Endothelial cell of umbilical vein (primary cell): Measurements from ENCODE around the gene DCPS. TPM values are rescaled to one million over a fixed set of nuclear protein-coding genes. Genes with fewer than 3 reads are reported as not detected.

Experiments
- BruUV-seq: library from RNA; stranded (reverse); fragments of 400-500 nt; replicated peaks from 2 replicates; lab custom pipeline; 2021; lab: Mats Ljungman, UMichigan
- CTCF ChIA-PET: fragments of 300-600, 350-600 bp; sonication (Branson Sonifier 250); formaldehyde crosslinking; loops from one replicate; lab custom pipeline; 2021; ENCODE audit warnings: antibody characterized with exemption, inconsistent platforms; lab: Charles Lee
- POLR2A ChIA-PET: fragments of 300-600, 350-600 bp; sonication (Branson Sonifier 250); formaldehyde crosslinking; loops from one replicate; lab custom pipeline; 2021; ENCODE audit warnings: antibody characterized with exemption, inconsistent platforms; lab: Charles Lee
- DNase-seq: peaks from one replicate; pipeline ENCODE4 v3.0.0-alpha.2; 2011; ENCODE audit warnings: low read depth, low spot score
- FAIRE-seq: peaks from 2 replicates; lab custom pipeline; 2011; peaks lifted over from hg19 to GRCh38; lab: Jason Lieb, UNC
- H2AFZ ChIP-seq: 2 replicates; pipeline ENCODE4 v1.6.0; 2012; ENCODE audit warnings: low read depth, low read length, control low read depth, inconsistent platforms
- H3K27ac ChIP-seq: 2 replicates; pipeline ENCODE4 v1.5.1; 2011; ENCODE audit warnings: low read depth, mild to moderate bottlenecking, control low read depth, low read length, moderate library complexity; ENCODE audit not compliant: insufficient read depth
- H3K27me3 ChIP-seq, 2 experiments: 2 replicates each; pipeline versions ENCODE4 v1.6.0 to v1.6.1; 2011; ENCODE audit warnings: low read length in 2 of 2, mixed read lengths in 1 of 2; ENCODE audit not compliant: control insufficient read depth in 2 of 2, insufficient read depth in 2 of 2
- H3K36me3 ChIP-seq, 2 experiments: 2 replicates in 1 of 2; 3 replicates in 1 of 2; pipeline ENCODE4 v1.5.1; 2011; ENCODE audit warnings: low read length in 2 of 2, mild to moderate bottlenecking in 1 of 2, moderate library complexity in 1 of 2; ENCODE audit not compliant: control insufficient read depth in 2 of 2, insufficient read depth in 2 of 2; ENCODE audit errors: extremely low read depth in 1 of 2
- H3K4me1 ChIP-seq: 3 replicates; pipeline ENCODE4 v1.5.1; 2011; ENCODE audit warnings: mild to moderate bottlenecking, low read length; ENCODE audit not compliant: control insufficient read depth, insufficient read depth; ENCODE audit errors: extremely low read depth
- H3K4me2 ChIP-seq: 2 replicates; pipeline ENCODE4 v1.6.1; 2011; ENCODE audit warnings: low read length, control low read depth, mixed read lengths; ENCODE audit not compliant: insufficient read depth
- H3K4me3 ChIP-seq, 3 experiments: fragments of 200-600 bp in 1 of 3; sonication (generic), shearing (Covaris generic) in 1 of 3; replicated peaks in 1 of 3; 2 replicates each; pipeline ENCODE4 v1.5.1; 2011 to 2016; ENCODE audit warnings: control low read depth in 3 of 3, low read length in 3 of 3, mild to moderate bottlenecking in 2 of 3, inconsistent platforms in 1 of 3, low read depth in 1 of 3, moderate library complexity in 1 of 3; ENCODE audit not compliant: insufficient read depth in 1 of 3
- H3K79me2 ChIP-seq: 2 replicates; pipeline ENCODE4 v1.6.0; 2012; ENCODE audit warnings: low read length, inconsistent platforms; ENCODE audit not compliant: control insufficient read depth, insufficient read depth
- H3K9ac ChIP-seq: replicated peaks from 2 replicates; pipeline ENCODE3; 2011; ENCODE audit warnings: low read length, control low read depth; ENCODE audit not compliant: insufficient read depth; ENCODE audit errors: extremely low read depth
- H3K9me1 ChIP-seq: replicated peaks from 3 replicates; pipeline ENCODE4 v1.6.0; 2011; ENCODE audit warnings: mild to moderate bottlenecking, low read length; ENCODE audit not compliant: control insufficient read depth, insufficient read depth; ENCODE audit errors: extremely low read depth
- H3K9me3 ChIP-seq: replicated peaks from 2 replicates; pipeline ENCODE4 v1.5.1; 2012; ENCODE audit warnings: low read length, inconsistent platforms; ENCODE audit not compliant: control insufficient read depth, insufficient read depth
- H4K20me1 ChIP-seq: replicated peaks from 2 replicates; pipeline ENCODE3; 2011; ENCODE audit warnings: mild to moderate bottlenecking, low read length; ENCODE audit not compliant: control insufficient read depth, insufficient read depth; ENCODE audit errors: extremely low read depth
- EZH2 ChIP-seq: IDR thresholded peaks from 2 replicates; pipeline ENCODE4 v1.6.1; 2012; ENCODE audit warnings: borderline replicate concordance, low read depth, mild to moderate bottlenecking, moderate library complexity, low read length, inconsistent platforms; ENCODE audit not compliant: severe bottlenecking
- FOS ChIP-seq: IDR thresholded peaks from 2 replicates; pipeline ENCODE4 v1.6.1; 2011; ENCODE audit warnings: mild to moderate bottlenecking, low read length, moderate library complexity, borderline replicate concordance; ENCODE audit not compliant: insufficient read depth
- GATA2 ChIP-seq: IDR thresholded peaks from 2 replicates; pipeline ENCODE4 v1.7.0; 2011; ENCODE audit warnings: low read depth, mild to moderate bottlenecking, moderate library complexity, mixed read lengths, low read length; ENCODE audit not compliant: insufficient read length, insufficient read depth
- MYC ChIP-seq: IDR thresholded peaks from one replicate; pipeline ENCODE4 v1.6.1; 2011; ENCODE audit warnings: mild to moderate bottlenecking, low read depth, low read length
- POLR2A ChIP-seq: IDR thresholded peaks from 2 replicates; pipeline ENCODE4 v1.6.1; 2012; ENCODE audit warnings: low read depth, mild to moderate bottlenecking, control low read depth, low read length
- POLR2AphosphoS5 ChIP-seq: IDR thresholded peaks from 2 replicates; pipeline ENCODE4 v1.6.1; 2012; ENCODE audit warnings: low read depth, mild to moderate bottlenecking, control low read depth, low read length, moderate library complexity; ENCODE audit not compliant: insufficient read depth
- dilution Hi-C: fragments of 300-500 bp; cut with MboI; formaldehyde crosslinking; loops from one replicate; pipeline ENCODE4 v1.15.0; 2019; ENCODE audit warnings: low sequenced_read_pairs; ENCODE audit not compliant: extremely low pct_ligation_motif_present
- intact Hi-C: fragments of 100-400 bp; cut with micrococcal nuclease; formaldehyde crosslinking; loops from one replicate; pipeline ENCODE4 v1.10.0; 2022
- polyA plus RNA-seq, 4 experiments: library from polyadenylated mRNA; depleted of rRNA in 3 of 4; stranded (reverse) in 3 of 4; unstranded in 1 of 4; fragments of >200 nt; gene quantifications; 2 replicates each; pipeline versions ENCODE4 v1.2.1 to v1.2.3, GENCODE V29; 2011 to 2012; ENCODE audit warnings: missing spikeins in 1 of 4
- total RNA-seq: library from RNA; stranded (reverse); gene quantifications from 2 replicates; pipeline ENCODE4 v1.2.3, GENCODE V29; 2021
- TF ChIP-seq, protein P1 (sequence below), 2 donors: IDR thresholded peaks; 1 replicate in 1 of 2; 2 replicates in 1 of 2; pipeline ENCODE4 v1.5.1; 2011; ENCODE audit warnings: low read length in 2 of 2, mild to moderate bottlenecking in 2 of 2, moderate library complexity in 2 of 2, control low read depth in 1 of 2, inconsistent platforms in 1 of 2, low read depth in 1 of 2; ENCODE audit not compliant: insufficient read depth in 1 of 2; ENCODE audit errors: extremely low read depth in 1 of 2
- TF ChIP-seq, protein P2 (sequence below): IDR thresholded peaks from 2 replicates; pipeline ENCODE4 v1.6.1; 2011; ENCODE audit not compliant: insufficient read depth, insufficient read length

The DCPS gene
- total and polyA plus RNA-seq, 2 donors (not counting 3 experiments of a cell fraction or from before 2014, with no cell fraction given) = 19.6 to 36.0 TPM

DNA sequence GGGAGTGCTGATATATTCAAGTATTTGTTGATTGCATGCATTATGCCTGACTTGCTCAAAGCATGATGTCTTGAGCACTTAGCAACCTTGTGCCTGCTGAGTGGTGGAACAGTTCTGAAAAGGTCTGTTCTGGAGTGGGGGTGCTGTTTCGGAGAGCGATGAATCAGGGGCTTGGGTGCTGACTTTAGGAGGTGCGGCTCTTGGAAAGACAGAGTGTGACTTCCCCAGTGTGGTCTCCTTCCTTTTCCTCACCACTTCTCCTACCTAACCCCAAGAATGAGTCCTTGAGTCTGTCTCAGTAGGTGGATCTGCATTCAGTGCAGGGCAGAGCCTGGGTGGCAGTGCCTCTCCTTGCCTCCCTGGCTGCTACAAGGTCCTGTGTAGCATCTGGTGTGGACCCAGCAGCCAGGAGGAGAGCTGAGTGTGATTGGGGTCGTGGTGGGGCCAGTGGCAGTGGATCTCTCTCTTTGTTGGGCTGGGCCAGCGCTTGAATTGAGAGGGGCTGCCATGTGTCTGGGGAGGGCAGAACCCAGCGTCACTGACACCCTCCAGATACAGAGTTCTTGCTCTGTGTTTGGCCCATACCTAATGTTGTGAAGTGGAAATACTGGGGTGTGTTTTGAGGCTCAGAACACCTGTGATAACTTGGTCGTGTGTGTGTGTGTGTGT, 87.6 kb downstream of the DCPS start:
- DNase-seq = no peak
- no peak overlapping the region for H3K27ac ChIP-seq
- TF ChIP-seq, protein P1, sequence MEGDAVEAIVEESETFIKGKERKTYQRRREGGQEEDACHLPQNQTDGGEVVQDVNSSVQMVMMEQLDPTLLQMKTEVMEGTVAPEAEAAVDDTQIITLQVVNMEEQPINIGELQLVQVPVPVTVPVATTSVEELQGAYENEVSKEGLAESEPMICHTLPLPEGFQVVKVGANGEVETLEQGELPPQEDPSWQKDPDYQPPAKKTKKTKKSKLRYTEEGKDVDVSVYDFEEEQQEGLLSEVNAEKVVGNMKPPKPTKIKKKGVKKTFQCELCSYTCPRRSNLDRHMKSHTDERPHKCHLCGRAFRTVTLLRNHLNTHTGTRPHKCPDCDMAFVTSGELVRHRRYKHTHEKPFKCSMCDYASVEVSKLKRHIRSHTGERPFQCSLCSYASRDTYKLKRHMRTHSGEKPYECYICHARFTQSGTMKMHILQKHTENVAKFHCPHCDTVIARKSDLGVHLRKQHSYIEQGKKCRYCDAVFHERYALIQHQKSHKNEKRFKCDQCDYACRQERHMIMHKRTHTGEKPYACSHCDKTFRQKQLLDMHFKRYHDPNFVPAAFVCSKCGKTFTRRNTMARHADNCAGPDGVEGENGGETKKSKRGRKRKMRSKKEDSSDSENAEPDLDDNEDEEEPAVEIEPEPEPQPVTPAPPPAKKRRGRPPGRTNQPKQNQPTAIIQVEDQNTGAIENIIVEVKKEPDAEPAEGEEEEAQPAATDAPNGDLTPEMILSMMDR (IDR thresholded peaks at IDR 0.05; ENCODE audit: extremely low read depth in 1 of 2, insufficient read depth in 1 of 2, low read depth in 1 of 2, low read length in 2 of 2) = no peak
- TF ChIP-seq POLR2AphosphoS5 = no peak
- no peak for TF ChIP-seq POLR2A
- TF ChIP-seq GATA2 = no peak
- TF ChIP-seq EZH2 = no peak
- TF ChIP-seq MYC = no peak
- TF ChIP-seq, protein P2, sequence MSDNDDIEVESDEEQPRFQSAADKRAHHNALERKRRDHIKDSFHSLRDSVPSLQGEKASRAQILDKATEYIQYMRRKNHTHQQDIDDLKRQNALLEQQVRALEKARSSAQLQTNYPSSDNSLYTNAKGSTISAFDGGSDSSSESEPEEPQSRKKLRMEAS = no peak
- no peak for TF ChIP-seq FOS
- no peaks in the 10 kb centered on the region for H3K4me1 ChIP-seq
- H3K4me2 ChIP-seq = no peak overlapping the region
- BruUV-seq = no TSS peak
- no peaks in the 10 kb centered on the region for H3K27me3 ChIP-seq
- ChIA-PET POLR2A (no interaction called here), CTCF (interaction anchor here (1.6 kb wide), 1 partner anchor 81 kb away, joined by 12 read pairs; no protein-coding TSS in a partner anchor)
- no peaks in the 10 kb centered on the region for H3K9me3 ChIP-seq
- H3K79me2 ChIP-seq = no peaks in the 10 kb centered on the region
- H3K9me1 ChIP-seq = no peaks in the 10 kb centered on the region
- dilution Hi-C loops = no loop called here
- H2AFZ ChIP-seq = no peak overlapping the region
- H4K20me1 ChIP-seq = no peaks in the 10 kb centered on the region
- intact Hi-C loops = no loop called here
- no peak for FAIRE-seq
- no peaks in the 10 kb centered on the region for H3K36me3 ChIP-seq
- no peak overlapping the region for H3K9ac ChIP-seq
- H3K4me3 ChIP-seq = no peak overlapping the region
